ENCODE results near the gene VWF.

DNA sequence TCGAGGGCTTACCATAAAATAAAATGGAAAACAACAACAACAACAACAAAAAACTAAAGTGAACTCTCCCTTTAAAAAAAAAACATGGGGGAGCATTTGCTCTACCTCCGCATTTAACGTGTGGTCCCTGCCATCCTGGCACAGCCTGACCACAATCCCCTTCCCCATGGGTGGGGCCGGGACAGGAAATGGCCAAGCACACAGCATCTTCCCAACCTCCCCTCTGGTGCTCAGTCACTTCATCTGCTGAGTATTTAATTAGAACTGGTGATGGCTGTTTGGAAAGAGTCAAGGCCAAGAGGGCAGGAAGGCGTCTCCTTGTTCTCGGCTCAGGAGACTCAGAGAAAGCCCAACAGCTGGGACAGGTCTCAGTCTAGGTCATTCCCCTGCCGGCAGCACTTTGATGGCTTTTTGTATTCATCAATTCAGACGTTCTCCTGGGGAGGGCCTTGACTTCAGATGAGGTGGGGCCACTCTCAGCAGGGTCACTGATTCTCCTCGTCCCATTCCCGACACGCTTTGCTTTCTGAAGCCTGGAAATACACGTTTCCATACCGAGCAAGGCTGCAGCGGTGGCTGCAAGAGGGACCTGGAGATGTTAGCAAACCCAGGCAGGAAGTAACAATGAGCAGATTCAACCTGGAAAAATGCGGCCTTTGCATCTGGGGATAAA is 223.8 kb downstream of the VWF start:
- TF ChIP-seq, protein P1, sequence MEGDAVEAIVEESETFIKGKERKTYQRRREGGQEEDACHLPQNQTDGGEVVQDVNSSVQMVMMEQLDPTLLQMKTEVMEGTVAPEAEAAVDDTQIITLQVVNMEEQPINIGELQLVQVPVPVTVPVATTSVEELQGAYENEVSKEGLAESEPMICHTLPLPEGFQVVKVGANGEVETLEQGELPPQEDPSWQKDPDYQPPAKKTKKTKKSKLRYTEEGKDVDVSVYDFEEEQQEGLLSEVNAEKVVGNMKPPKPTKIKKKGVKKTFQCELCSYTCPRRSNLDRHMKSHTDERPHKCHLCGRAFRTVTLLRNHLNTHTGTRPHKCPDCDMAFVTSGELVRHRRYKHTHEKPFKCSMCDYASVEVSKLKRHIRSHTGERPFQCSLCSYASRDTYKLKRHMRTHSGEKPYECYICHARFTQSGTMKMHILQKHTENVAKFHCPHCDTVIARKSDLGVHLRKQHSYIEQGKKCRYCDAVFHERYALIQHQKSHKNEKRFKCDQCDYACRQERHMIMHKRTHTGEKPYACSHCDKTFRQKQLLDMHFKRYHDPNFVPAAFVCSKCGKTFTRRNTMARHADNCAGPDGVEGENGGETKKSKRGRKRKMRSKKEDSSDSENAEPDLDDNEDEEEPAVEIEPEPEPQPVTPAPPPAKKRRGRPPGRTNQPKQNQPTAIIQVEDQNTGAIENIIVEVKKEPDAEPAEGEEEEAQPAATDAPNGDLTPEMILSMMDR (IDR thresholded peaks at IDR 0.05; ENCODE audit: low read length) = no peak
- TF ChIP-seq EZH2 (optimal IDR thresholded peaks at IDR 0.05; ENCODE audit: low read depth, low read length) = no peak

Measured in MM.1S (cell line).